K562 (cell line): ENCODE measurements around the gene CCDC28B. TPM values are rescaled to one million over a fixed set of nuclear protein-coding genes. Genes with fewer than 3 reads are reported as not detected.

Source experiments
- CHD7 ChIP-seq: fragments of 200-600 bp; sonication (generic); IDR thresholded peaks from one replicate; pipeline ENCODE4 v1.6.1; 2012; ENCODE audit warnings: mild to moderate bottlenecking, low read depth, low read length, inconsistent platforms
- ELF4 ChIP-seq: fragments of 450-650 bp; formaldehyde crosslinking; IDR thresholded peaks from 2 replicates; pipeline ENCODE4 v1.4.0; 2022; ENCODE audit warnings: missing genetic modification characterization
- HNRNPL ChIP-seq: fragments of 200-400 bp; formaldehyde crosslinking; IDR thresholded peaks from 2 replicates; pipeline ENCODE4 v1.6.1; 2017; ENCODE audit warnings: low read depth, mild to moderate bottlenecking, low read length
- ILK ChIP-seq: fragments of 450-650 bp; IDR thresholded peaks from 2 replicates; pipeline ENCODE4 v1.6.1; 2016; ENCODE audit warnings: missing genetic modification characterization, low read depth, mild to moderate bottlenecking, missing compliant biosample characterization, moderate library complexity, borderline replicate concordance
- NFE2L1 ChIP-seq: fragments of 450-650 bp; IDR thresholded peaks from 2 replicates; pipeline ENCODE4 v1.6.1; 2016; ENCODE audit warnings: missing genetic modification characterization, low read depth, mild to moderate bottlenecking, missing compliant biosample characterization, moderate library complexity, borderline replicate concordance
- NFIC ChIP-seq: fragments of 450-650 bp; IDR thresholded peaks from 2 replicates; pipeline ENCODE4 v1.6.1; 2017; ENCODE audit warnings: mild to moderate bottlenecking, inconsistent platforms
- U2AF2 ChIP-seq: fragments of 200-400 bp; formaldehyde crosslinking; optimal IDR thresholded peaks from 2 replicates; pipeline ENCODE3; 2017; ENCODE audit warnings: low read depth, mild to moderate bottlenecking, low read length
- ZNF12 ChIP-seq: sonication (generic); formaldehyde crosslinking; IDR thresholded peaks from 2 replicates; pipeline ENCODE4 v1.4.0; 2020; ENCODE audit warnings: mild to moderate bottlenecking, missing genetic modification reagents
- ZNF592 ChIP-seq: fragments of 450-650 bp; IDR thresholded peaks from 2 replicates; pipeline ENCODE4 v1.6.1; 2017; ENCODE audit warnings: antibody characterized with exemption, mild to moderate bottlenecking
- ZNF668 ChIP-seq: fragments of 250-450 bp; sonication (Bioruptor Pico); IDR thresholded peaks from 2 replicates; pipeline ENCODE4 v1.8.0; 2022; ENCODE audit warnings: mild to moderate bottlenecking, inconsistent platforms
- ZNF695 ChIP-seq: fragments of 450-650 bp; formaldehyde crosslinking; IDR thresholded peaks from 2 replicates; pipeline ENCODE4 v1.4.0; 2020; ENCODE audit warnings: mild to moderate bottlenecking, moderate library complexity
- polyA plus RNA-seq, 8 experiments: library from polyadenylated mRNA; depleted of rRNA in 4 of 8; stranded (reverse) in 5 of 8; unstranded in 3 of 8; fragments of >200 nt; fragmentation: Nextera tagmentation in 2 of 8; fragmentation: Illumina TruSeq in 1 of 8; extraction: Ambion mirVana in 2 of 8; extraction: Trizol in 1 of 8; gene quantifications; 2 replicates each; pipeline versions ENCODE4 v1.2.1 to v1.2.3, GENCODE V29; 2011 to 2014; ENCODE audit warnings: inconsistent platforms in 1 of 8, missing spikeins in 1 of 8
- total RNA-seq, 7 experiments: library from RNA; depleted of rRNA in 6 of 7; stranded (reverse); fragments of >200 nt in 6 of 7; fragmentation: Illumina TruSeq in 2 of 7; extraction: Trizol in 2 of 7; gene quantifications; 2 replicates each; pipeline versions ENCODE4 v1.2.1 to v1.2.3, GENCODE V29; 2011 to 2021; ENCODE audit warnings: low replicate concordance in 1 of 7

CCDC28B gene
- total and polyA plus RNA-seq, 9 of the 15 experiments (the other 6 are each of a cell fraction or from before 2014, with no cell fraction given), result 5.7 to 54.5 (median 31.7) TPM

GRCh38 chr1:32247983-32248889, 47.8 kb downstream of the CCDC28B start (continued):
- TF ChIP-seq CHD7, result no peak
- no peak for TF ChIP-seq NFE2L1 (tag)
- TF ChIP-seq ZNF592, result peak; percentile 34; the same call in 1 of the 2 replicates
- TF ChIP-seq ZNF12 (CRISPR knock-in tag), result no peak
- TF ChIP-seq ILK (tag), result no peak
- no peak for TF ChIP-seq ELF4 (CRISPR knock-in tag)
- TF ChIP-seq NFIC, result peak; percentile 60
- no peak for TF ChIP-seq U2AF2
- no peak for TF ChIP-seq ZNF668 (CRISPR knock-in tag)
- TF ChIP-seq ZNF695 (CRISPR knock-in tag), result no peak
- TF ChIP-seq HNRNPL, result peak; percentile 38; the same call in 1 of the 2 replicates
